Activated CD8-positive, alpha-beta T cell treated with anti-CD3 and anti-CD28 coated beads for 36 hours (primary cell): ENCODE results near the gene PARD3. TPM values are rescaled to one million over a fixed set of nuclear protein-coding genes. Genes with fewer than 3 reads are reported as not detected.

ENCODE experiments used
- ATAC-seq: fragments of 200-7000 bp; cut with Tn5 transposase; one replicate; pipeline ENCODE4 v1.10.0; 2021; ENCODE audit warnings: mild to moderate bottlenecking, moderate library complexity
- CTCF ChIA-PET: fragments of 350-600 bp; sonication (Branson Sonifier 250); formaldehyde crosslinking; loops from one replicate; lab custom pipeline; 2021; ENCODE audit warnings: antibody characterized with exemption; lab: Charles Lee
- POLR2A ChIA-PET: fragments of 350-600 bp; sonication (Branson Sonifier 250); formaldehyde crosslinking; loops from one replicate; lab custom pipeline; 2021; ENCODE audit warnings: antibody characterized with exemption; lab: Charles Lee
- DNase-seq: peaks from one replicate; pipeline ENCODE4 v3.0.0-alpha.2; 2020
- H3K27ac Mint-ChIP-seq: one replicate; pipeline ENCODE4 v1.8.0; 2021; ENCODE audit warnings: mild to moderate bottlenecking, mixed read lengths
- H3K27me3 Mint-ChIP-seq: one replicate; pipeline ENCODE4 v1.8.0; 2021; ENCODE audit warnings: mixed read lengths
- H3K36me3 Mint-ChIP-seq: one replicate; pipeline ENCODE4 v1.8.0; 2021; ENCODE audit warnings: low read depth, mixed read lengths
- H3K4me1 Mint-ChIP-seq: one replicate; pipeline ENCODE4 v1.8.0; 2021; ENCODE audit warnings: low read depth, mixed read lengths
- H3K4me3 Mint-ChIP-seq: one replicate; pipeline ENCODE4 v1.8.0; 2021; ENCODE audit warnings: mild to moderate bottlenecking, moderate library complexity, mixed read lengths
- H3K9me3 Mint-ChIP-seq: one replicate; pipeline ENCODE4 v1.8.0; 2021; ENCODE audit warnings: mixed read lengths
- intact Hi-C: fragments of 100-400 bp; cut with micrococcal nuclease; formaldehyde crosslinking; loops from one replicate; pipeline ENCODE4 v1.10.0; 2022
- total RNA-seq, 2 experiments: library from RNA; stranded (reverse); gene quantifications; one replicate each; pipeline ENCODE4 v1.2.3, GENCODE V29; 2021
- TF ChIP-seq, protein P1 (sequence below): fragments of 200-600 bp; IDR thresholded peaks from one replicate; pipeline ENCODE4 v1.8.0; 2022; ENCODE audit warnings: antibody characterized with exemption, mild to moderate bottlenecking

PARD3 gene
- total RNA-seq, 2 experiments from 2014 or later, result 1.6 to 2.0 TPM

DNA sequence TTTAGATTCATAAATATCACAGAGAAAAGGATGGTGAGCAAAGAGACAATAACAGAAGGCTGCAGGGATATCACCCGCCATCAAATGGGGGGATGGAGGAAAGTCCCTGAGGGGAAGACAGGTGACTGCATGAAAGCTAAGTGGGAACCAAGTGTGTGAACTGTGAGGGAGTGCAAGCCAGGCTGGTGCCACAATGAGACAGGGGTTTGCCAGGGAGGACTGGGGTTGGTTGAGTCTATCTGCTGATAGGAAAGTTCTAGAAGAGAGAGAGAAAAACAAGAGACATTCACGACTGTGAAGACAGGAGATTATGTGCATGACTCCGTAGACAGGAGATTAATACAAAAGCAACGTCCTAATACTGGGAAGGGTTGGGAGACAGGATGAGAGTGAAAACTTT is 376.4 kb downstream of the PARD3 start:
- no peak overlapping the region for H3K27ac Mint-ChIP-seq
- CTCF ChIA-PET, result interaction anchor here (1.6 kb wide), 1 partner anchor 200 kb away, joined by 3 read pairs; no protein-coding TSS in a partner anchor
- H3K27me3 Mint-ChIP-seq, result no peaks in the 10 kb centered on the region
- no peaks in the 10 kb centered on the region for H3K36me3 Mint-ChIP-seq
- intact Hi-C loops, result no loop called here
- no peak for DNase-seq
- H3K4me3 Mint-ChIP-seq, result no peak overlapping the region
- ATAC-seq, result no peak
- no peaks in the 10 kb centered on the region for H3K9me3 Mint-ChIP-seq
- TF ChIP-seq, protein P1, sequence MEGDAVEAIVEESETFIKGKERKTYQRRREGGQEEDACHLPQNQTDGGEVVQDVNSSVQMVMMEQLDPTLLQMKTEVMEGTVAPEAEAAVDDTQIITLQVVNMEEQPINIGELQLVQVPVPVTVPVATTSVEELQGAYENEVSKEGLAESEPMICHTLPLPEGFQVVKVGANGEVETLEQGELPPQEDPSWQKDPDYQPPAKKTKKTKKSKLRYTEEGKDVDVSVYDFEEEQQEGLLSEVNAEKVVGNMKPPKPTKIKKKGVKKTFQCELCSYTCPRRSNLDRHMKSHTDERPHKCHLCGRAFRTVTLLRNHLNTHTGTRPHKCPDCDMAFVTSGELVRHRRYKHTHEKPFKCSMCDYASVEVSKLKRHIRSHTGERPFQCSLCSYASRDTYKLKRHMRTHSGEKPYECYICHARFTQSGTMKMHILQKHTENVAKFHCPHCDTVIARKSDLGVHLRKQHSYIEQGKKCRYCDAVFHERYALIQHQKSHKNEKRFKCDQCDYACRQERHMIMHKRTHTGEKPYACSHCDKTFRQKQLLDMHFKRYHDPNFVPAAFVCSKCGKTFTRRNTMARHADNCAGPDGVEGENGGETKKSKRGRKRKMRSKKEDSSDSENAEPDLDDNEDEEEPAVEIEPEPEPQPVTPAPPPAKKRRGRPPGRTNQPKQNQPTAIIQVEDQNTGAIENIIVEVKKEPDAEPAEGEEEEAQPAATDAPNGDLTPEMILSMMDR, result no peak
- POLR2A ChIA-PET, result no interaction called here
- H3K4me1 Mint-ChIP-seq, result no peaks in the 10 kb centered on the region

DNA sequence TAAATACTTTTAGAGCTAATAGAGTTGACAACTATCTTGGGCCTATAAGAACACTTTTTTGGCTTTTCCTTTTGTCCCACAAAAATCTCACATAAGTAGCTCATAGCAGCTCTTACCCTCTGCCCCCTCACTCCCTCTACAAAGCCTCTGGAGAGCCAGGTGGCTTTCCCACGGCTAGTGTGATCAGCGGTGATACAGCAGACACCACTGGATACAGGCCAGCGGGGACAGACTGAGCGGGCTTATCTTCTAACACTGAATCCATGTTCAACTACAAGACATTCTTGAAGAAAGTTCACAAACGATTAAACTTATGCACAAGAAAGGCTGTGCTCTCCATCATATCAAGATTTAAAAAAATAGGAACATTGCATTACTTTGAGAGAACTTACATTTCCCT is 377.2 kb downstream of the PARD3 start:
- ATAC-seq, result no peak
- intact Hi-C loops, result no loop called here
- no peak for DNase-seq
- Mint-ChIP-seq H3K4me1 (no peaks in the 10 kb centered on the region), H3K27ac (no peak overlapping the region), H3K27me3 (no peaks in the 10 kb centered on the region), H3K4me3 (no peak overlapping the region), H3K9me3 (no peaks in the 10 kb centered on the region), H3K36me3 (no peaks in the 10 kb centered on the region)
- POLR2A ChIA-PET, result no interaction called here
- CTCF ChIA-PET, result no interaction called here
- TF ChIP-seq, protein P1, result no peak

DNA sequence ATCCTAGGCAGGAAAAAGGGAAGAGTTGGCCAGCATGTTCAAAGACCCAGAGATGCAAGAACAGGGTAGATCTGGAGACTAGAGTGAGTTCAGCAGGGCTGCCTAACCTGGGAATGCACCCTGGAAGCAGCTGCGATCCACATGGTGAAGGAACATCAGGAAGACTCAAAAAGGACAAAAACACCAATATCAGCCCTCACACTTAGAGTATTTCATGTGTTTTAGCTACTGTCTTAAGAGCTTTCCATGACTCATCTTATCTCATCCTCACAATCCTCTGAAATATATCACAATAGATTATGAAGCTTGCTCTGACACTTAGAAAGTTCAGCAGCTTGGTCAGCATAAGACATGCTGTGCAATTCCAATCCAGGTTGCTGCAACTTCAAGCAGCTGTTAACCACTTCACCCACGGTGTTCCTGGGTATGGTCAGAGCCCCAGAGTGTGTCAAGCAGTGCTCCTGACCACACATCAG is 380.9 kb downstream of the PARD3 start:
- ChIA-PET POLR2A (interaction anchor here (0.6 kb wide), 1 partner anchor 27 kb away, joined by 3 read pairs; no protein-coding TSS in a partner anchor), CTCF (no interaction called here)
- H3K4me3 Mint-ChIP-seq, result no peak overlapping the region
- H3K4me1 Mint-ChIP-seq, result no peaks in the 10 kb centered on the region
- intact Hi-C loops, result no loop called here
- H3K27me3 Mint-ChIP-seq, result peaks cover 2% of the 10 kb centered on the region
- DNase-seq (no peak), ATAC-seq (no peak)
- no peaks in the 10 kb centered on the region for H3K9me3 Mint-ChIP-seq
- no peaks in the 10 kb centered on the region for H3K36me3 Mint-ChIP-seq
- no peak overlapping the region for H3K27ac Mint-ChIP-seq
- TF ChIP-seq, protein P1, result no peak

DNA sequence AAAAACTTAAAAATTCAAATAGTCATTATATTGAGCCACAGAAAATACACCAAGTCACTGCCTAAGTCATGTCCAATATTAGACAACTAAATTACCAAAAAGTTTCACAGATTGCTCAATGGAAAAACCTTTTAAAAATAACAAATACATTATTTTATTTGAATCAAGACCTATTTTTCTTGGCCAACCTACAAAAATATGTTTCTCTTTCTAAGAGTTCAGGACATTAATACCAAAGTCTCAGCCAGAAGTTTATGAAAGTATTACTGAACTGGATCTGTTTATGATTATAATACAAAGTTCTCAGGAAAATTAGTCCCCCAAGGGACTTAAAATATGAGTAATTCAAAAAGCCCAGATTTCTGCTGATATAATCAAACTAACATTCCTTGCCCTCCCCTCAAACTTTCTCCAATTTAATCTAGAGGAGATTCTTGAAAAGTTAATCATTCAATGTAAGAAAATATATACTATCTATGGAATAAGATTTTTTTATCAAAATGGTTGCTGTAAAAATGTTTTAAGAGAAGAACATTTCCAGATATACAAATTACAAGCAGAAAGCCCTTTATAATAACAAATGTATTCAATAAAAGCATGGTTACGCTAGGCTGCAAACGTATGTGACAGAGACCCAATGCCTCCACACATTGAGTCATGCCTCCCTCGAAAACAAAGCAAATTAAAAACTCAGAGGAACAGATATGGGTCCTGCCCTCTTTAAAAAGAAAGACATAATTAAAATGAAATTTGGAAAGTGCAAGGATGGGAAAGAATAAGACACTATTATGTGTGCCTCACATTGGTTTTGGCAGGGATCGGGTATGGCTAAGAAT is 381.6 kb downstream of the PARD3 start:
- ChIA-PET CTCF (no interaction called here), POLR2A (interaction anchor here (0.6 kb wide), 1 partner anchor 27 kb away, joined by 3 read pairs; no protein-coding TSS in a partner anchor)
- intact Hi-C loops, result no loop called here
- H3K4me3 Mint-ChIP-seq, result no peak overlapping the region
- no peak for ATAC-seq
- TF ChIP-seq, protein P1, result no peak
- no peak overlapping the region for H3K27ac Mint-ChIP-seq
- H3K9me3 Mint-ChIP-seq, result no peaks in the 10 kb centered on the region
- DNase-seq, result no peak
- no peaks in the 10 kb centered on the region for H3K4me1 Mint-ChIP-seq
- H3K27me3 Mint-ChIP-seq, result peaks cover 2% of the 10 kb centered on the region
- no peaks in the 10 kb centered on the region for H3K36me3 Mint-ChIP-seq

- POLR2A ChIA-PET, result no interaction called here
These were observed 382.5 kb downstream of the PARD3 start for GRCh38 chr10:34432589-34432988.

More at GRCh38 chr10:34432589-34432988, 382.5 kb downstream of the PARD3 start:
- DNase-seq (no peak), ATAC-seq (no peak)
- Mint-ChIP-seq H3K4me3 (no peak overlapping the region), H3K9me3 (no peaks in the 10 kb centered on the region), H3K36me3 (no peaks in the 10 kb centered on the region), H3K4me1 (no peaks in the 10 kb centered on the region), H3K27ac (no peak overlapping the region), H3K27me3 (peaks cover 2% of the 10 kb centered on the region)
- intact Hi-C loops, result no loop called here
- CTCF ChIA-PET, result no interaction called here
- TF ChIP-seq, protein P1, result no peak
